K562 (cell line): Measurements from ENCODE around the gene SEMA6D.

Experiments used
- ATF1 ChIP-seq, 2 experiments: fragments of 450-650 bp in 1 of 2; IDR thresholded peaks; 2 replicates each; pipeline ENCODE4 v1.6.1; 2016; ENCODE audit warnings: missing compliant biosample characterization in 1 of 2, missing genetic modification characterization in 1 of 2
- CEBPB ChIP-seq: fragments of 450-650 bp; IDR thresholded peaks from 2 replicates; pipeline ENCODE4 v1.6.1; 2016; ENCODE audit warnings: missing genetic modification characterization, missing compliant biosample characterization
- IRF2 ChIP-seq: sonication (generic); formaldehyde crosslinking; IDR thresholded peaks from 2 replicates; pipeline ENCODE4 v1.8.1; 2022; ENCODE audit warnings: mild to moderate bottlenecking, missing genetic modification reagents
- MAFK ChIP-seq: IDR thresholded peaks from 2 replicates; pipeline ENCODE4 v1.6.1; 2011; ENCODE audit warnings: low read length, improper control_type of control experiment
- NBN ChIP-seq: fragments of 450-650 bp; IDR thresholded peaks from 2 replicates; pipeline ENCODE4 v1.6.1; 2016; ENCODE audit warnings: low read depth, mild to moderate bottlenecking
- NONO ChIP-seq, 2 experiments: fragments of 200-400 bp in 1 of 2; fragments of 450-650 bp in 1 of 2; formaldehyde crosslinking in 1 of 2; IDR thresholded peaks; 2 replicates each; pipeline ENCODE4 v1.6.1; 2017; ENCODE audit warnings: low read depth in 2 of 2, mild to moderate bottlenecking in 2 of 2, moderate library complexity in 2 of 2, low read length in 1 of 2
- POLR2A ChIP-seq: fragments of 450-650 bp; conservative IDR thresholded peaks from 2 replicates; pipeline ENCODE4 v1.6.1; 2016
- ZC3H4 ChIP-seq: sonication (generic); formaldehyde crosslinking; IDR thresholded peaks from 2 replicates; pipeline ENCODE4 v1.9.0; 2021; ENCODE audit warnings: missing genetic modification reagents, borderline replicate concordance
- ZNF134 ChIP-seq: fragments of 250-450 bp; sonication (Bioruptor Pico); conservative IDR thresholded peaks from 2 replicates; pipeline ENCODE4 v1.4.0; 2020
- ZNF232 ChIP-seq: sonication (generic); formaldehyde crosslinking; IDR thresholded peaks from 2 replicates; pipeline ENCODE4 v1.8.0; 2022; ENCODE audit warnings: mild to moderate bottlenecking, missing genetic modification reagents
- ZNF263 ChIP-seq: sonication (generic); formaldehyde crosslinking; IDR thresholded peaks from 2 replicates; pipeline ENCODE4 v1.8.0; 2022; ENCODE audit warnings: mild to moderate bottlenecking, missing genetic modification reagents, borderline replicate concordance
- TF ChIP-seq, protein P1 (sequence below): IDR thresholded peaks from 2 replicates; pipeline ENCODE4 v1.6.1; 2011; ENCODE audit warnings: borderline replicate concordance, low read depth, mild to moderate bottlenecking, moderate library complexity, low read length; ENCODE audit not compliant: insufficient read depth, poor library complexity, severe bottlenecking
- TF ChIP-seq, protein P2 (sequence below): fragments of 250-450 bp; sonication (Bioruptor Pico); IDR thresholded peaks from 2 replicates; pipeline ENCODE4 v1.8.0; 2022; ENCODE audit warnings: moderate library complexity, mild to moderate bottlenecking, inconsistent platforms
- TF ChIP-seq, protein P3 (sequence below): sonication (generic); IDR thresholded peaks from 2 replicates; pipeline ENCODE4 v1.6.1; 2016

DNA sequence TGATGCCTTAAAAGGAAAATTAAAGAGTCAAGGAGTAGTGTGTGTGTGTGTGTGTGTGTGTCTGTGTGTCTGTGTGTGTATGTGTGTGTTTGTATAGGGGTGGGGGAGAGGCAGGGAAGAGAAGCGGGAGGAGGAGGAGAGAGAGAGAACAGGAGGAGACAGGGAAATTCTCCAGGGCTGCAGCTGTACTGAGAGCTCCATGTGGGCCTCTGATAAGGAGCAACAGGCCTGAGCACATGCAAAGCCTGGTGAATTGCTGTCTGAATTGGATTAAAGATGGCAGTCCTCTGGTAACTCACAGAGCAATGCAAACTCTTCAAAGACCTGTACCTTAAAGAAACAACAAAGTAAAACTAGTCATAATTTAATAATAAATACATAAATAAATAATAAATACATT, 70.6 kb downstream of the SEMA6D start:
- no peak for TF ChIP-seq MAFK
- TF ChIP-seq NBN: no peak
- TF ChIP-seq NONO (IDR thresholded peaks at IDR 0.05; ENCODE audit: low read depth in 2 of 2, low read length in 1 of 2): no peak
- TF ChIP-seq ZNF232: no peak
- no peak for TF ChIP-seq ZC3H4 (CRISPR knock-in tag)
- no peak for TF ChIP-seq ZNF134
- TF ChIP-seq POLR2A: no peak
- no peak for TF ChIP-seq CEBPB
- no peak for TF ChIP-seq IRF2 (CRISPR knock-in tag)
- TF ChIP-seq, protein P1, sequence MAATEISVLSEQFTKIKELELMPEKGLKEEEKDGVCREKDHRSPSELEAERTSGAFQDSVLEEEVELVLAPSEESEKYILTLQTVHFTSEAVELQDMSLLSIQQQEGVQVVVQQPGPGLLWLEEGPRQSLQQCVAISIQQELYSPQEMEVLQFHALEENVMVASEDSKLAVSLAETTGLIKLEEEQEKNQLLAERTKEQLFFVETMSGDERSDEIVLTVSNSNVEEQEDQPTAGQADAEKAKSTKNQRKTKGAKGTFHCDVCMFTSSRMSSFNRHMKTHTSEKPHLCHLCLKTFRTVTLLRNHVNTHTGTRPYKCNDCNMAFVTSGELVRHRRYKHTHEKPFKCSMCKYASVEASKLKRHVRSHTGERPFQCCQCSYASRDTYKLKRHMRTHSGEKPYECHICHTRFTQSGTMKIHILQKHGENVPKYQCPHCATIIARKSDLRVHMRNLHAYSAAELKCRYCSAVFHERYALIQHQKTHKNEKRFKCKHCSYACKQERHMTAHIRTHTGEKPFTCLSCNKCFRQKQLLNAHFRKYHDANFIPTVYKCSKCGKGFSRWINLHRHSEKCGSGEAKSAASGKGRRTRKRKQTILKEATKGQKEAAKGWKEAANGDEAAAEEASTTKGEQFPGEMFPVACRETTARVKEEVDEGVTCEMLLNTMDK: no peak
- TF ChIP-seq, protein P2, sequence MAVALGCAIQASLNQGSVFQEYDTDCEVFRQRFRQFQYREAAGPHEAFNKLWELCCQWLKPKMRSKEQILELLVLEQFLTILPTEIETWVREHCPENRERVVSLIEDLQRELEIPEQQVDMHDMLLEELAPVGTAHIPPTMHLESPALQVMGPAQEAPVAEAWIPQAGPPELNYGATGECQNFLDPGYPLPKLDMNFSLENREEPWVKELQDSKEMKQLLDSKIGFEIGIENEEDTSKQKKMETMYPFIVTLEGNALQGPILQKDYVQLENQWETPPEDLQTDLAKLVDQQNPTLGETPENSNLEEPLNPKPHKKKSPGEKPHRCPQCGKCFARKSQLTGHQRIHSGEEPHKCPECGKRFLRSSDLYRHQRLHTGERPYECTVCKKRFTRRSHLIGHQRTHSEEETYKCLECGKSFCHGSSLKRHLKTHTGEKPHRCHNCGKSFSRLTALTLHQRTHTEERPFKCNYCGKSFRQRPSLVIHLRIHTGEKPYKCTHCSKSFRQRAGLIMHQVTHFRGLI: no peak
- TF ChIP-seq ZNF263 (CRISPR knock-in tag): no peak
- TF ChIP-seq, protein P3, sequence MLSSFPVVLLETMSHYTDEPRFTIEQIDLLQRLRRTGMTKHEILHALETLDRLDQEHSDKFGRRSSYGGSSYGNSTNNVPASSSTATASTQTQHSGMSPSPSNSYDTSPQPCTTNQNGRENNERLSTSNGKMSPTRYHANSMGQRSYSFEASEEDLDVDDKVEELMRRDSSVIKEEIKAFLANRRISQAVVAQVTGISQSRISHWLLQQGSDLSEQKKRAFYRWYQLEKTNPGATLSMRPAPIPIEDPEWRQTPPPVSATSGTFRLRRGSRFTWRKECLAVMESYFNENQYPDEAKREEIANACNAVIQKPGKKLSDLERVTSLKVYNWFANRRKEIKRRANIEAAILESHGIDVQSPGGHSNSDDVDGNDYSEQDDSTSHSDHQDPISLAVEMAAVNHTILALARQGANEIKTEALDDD: no peak
- no peak for TF ChIP-seq ATF1 (CRISPR knock-in tag; IDR thresholded peaks at IDR 0.05)
- TF ChIP-seq ATF1 (tag; IDR thresholded peaks at IDR 0.05): no peak
